GM12873 (cell line): ENCODE data around the gene RHCG.

ENCODE experiments used
- CTCF ChIP-seq: IDR thresholded peaks from 2 replicates; pipeline ENCODE4 v1.5.1; 2012; ENCODE audit warnings: low read depth, mild to moderate bottlenecking, moderate library complexity, low read length, control low read depth; ENCODE audit not compliant: insufficient read depth; ENCODE audit errors: missing control alignments

Gene RHCG

GRCh38 chr15:89459271-89460038, 36.9 kb downstream of the RHCG start:
- no peak for TF ChIP-seq CTCF

- TF ChIP-seq CTCF, result no peak
Measured at GRCh38 chr15:89458440-89458839, 37.9 kb downstream of the RHCG start.

GRCh38 chr15:89457086-89457485, 39.3 kb downstream of the RHCG start:
- no peak for TF ChIP-seq CTCF

- TF ChIP-seq CTCF, result no peak
Measured at GRCh38 chr15:89455535-89455934, 40.8 kb downstream of the RHCG start.

- TF ChIP-seq CTCF, result no peak
Measured at GRCh38 chr15:89452330-89452836, 44.0 kb downstream of the RHCG start.

- no peak for TF ChIP-seq CTCF
Measured at GRCh38 chr15:89451846-89452245, 44.5 kb downstream of the RHCG start.

GRCh38 chr15:89450076-89451006, 46.0 kb downstream of the RHCG start:
- no peak for TF ChIP-seq CTCF
